ENCODE results near the gene NUP214.

DNA sequence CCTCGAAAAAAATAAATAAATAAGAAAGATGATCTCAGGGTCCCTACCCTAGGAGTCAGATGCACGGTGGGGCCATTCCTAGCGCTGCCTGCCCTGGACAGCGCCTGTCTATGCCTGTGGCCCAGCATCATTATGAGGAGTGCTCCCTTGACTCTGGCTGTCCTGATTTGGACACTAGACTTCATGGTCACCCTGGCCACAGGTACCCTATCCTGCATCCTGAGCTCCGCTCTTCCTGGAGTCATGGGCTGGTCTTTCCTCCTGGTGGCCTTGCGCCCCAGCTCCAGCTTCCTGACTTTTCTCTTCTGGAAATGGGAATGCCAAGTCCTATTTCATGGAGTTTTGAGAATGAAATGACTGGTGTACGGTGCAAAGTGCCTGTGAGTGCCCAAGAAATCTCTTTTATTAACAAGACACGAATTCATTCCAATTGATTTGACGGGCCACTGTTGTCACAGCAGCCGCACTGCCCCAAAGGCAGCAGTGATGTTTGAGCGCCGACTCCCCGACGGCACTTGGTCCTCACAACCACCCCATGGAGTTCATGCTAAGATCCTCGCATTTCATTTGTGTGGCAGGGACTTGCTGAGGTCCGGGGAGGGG lies 29.6 kb upstream of the NUP214 start:
- TF ChIP-seq SUZ12 (IDR thresholded peaks at IDR 0.05) (no peak), SP1 (IDR thresholded peaks at IDR 0.05) (no peak)
